ENCODE results near the gene SIM2.
"Not testable (repeated sequence)": the region's sequence is repeated elsewhere in the genome, so short reads cannot be mapped to it uniquely, and the experiment has no call there.

Gene SIM2, protein sequence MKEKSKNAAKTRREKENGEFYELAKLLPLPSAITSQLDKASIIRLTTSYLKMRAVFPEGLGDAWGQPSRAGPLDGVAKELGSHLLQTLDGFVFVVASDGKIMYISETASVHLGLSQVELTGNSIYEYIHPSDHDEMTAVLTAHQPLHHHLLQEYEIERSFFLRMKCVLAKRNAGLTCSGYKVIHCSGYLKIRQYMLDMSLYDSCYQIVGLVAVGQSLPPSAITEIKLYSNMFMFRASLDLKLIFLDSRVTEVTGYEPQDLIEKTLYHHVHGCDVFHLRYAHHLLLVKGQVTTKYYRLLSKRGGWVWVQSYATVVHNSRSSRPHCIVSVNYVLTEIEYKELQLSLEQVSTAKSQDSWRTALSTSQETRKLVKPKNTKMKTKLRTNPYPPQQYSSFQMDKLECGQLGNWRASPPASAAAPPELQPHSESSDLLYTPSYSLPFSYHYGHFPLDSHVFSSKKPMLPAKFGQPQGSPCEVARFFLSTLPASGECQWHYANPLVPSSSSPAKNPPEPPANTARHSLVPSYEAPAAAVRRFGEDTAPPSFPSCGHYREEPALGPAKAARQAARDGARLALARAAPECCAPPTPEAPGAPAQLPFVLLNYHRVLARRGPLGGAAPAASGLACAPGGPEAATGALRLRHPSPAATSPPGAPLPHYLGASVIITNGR

DNA sequence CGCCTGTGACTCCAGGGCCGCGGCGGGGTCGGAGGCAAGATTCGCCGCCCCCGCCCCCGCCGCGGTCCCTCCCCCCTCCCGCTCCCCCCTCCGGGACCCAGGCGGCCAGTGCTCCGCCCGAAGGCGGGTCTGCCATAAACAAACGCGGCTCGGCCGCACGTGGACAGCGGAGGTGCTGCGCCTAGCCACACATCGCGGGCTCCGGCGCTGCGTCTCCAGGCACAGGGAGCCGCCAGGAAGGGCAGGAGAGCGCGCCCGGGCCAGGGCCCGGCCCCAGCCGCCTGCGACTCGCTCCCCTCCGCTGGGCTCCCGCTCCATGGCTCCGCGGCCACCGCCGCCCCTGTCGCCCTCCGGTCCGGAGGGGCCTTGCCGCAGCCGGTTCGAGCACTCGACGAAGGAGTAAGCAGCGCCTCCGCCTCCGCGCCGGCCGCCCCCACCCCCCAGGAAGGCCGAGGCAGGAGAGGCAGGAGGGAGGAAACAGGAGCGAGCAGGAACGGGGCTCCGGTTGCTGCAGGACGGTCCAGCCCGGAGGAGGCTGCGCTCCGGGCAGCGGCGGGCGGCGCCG is at the start of gene SIM2:
Gene SIM2 (plus strand): TSS at position 135 of the 565 bp plus-strand sequence. CDS start 632 bp downstream, outside the sequence.
- DNase-seq (ENCODE audit: low spot score): no peak

DNA sequence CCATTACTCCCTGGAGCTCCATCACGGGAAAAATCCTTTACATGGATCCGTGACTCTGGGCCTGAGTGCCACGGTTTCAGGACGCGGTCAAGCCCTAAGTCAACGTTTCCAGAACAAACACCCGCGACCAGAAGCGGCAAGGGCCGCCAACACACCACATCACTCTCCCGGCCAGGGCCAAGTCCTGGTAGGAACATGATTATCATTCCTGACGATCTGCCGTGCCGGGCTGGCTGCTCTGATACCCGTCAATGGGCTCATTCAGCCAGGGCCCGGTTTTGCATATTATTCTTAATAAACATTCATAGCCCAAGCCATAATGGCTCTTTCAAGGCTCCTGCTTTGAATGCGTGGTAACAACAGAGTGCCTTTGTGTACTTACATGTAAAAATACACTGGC is 44.6 kb upstream of the SIM2 start:
- peak; percentile 93 for DNase-seq (ENCODE audit: low spot score)

DNA sequence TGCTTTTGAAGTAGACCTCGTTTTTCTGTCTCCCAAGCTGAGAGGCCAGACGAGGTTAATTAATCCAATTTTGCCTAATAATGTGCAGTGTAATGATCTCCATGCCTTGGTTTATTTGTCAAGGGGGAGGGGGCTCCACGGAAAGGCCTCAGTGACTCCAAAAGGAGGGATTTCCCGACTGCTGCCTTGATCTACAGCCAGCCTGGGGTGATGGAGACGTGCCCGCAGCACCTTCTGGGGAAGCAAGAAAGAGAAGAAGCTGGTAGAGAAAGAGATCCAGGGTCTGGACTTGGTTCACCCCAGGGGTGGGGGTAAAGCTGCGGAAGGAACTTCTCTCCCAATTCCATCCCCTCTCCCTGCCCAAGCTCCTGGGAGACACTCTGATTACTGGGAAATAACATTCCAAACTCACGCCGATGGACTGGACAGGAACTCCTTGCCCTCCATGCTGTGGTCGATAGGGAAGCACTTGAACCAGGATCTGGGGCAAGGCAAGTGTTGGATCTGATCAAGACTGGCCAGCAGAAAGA is 44.1 kb upstream of the SIM2 start:
- peak; percentile 24 for DNase-seq (ENCODE audit: low spot score)

DNA sequence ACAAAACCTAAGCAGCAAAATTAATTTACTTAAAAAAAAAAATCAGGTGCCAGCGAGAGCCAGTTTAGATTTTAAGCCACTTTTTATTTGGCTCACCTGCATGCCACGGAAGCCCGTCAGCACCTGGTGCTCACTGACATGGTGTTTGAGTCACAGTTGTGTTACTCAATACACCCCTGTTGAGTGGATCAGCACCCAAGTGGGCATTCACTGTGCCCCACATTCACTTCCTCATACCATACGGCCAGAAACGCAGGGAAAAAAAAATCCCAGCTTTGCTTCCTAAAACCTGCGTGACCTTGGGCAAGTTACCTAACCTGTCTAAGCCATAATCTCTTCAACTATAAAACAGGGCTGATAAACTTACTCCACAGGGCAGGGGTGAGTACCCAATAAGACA is 42.8 kb upstream of the SIM2 start:
- DNase-seq (ENCODE audit: low spot score): no peak

DNA sequence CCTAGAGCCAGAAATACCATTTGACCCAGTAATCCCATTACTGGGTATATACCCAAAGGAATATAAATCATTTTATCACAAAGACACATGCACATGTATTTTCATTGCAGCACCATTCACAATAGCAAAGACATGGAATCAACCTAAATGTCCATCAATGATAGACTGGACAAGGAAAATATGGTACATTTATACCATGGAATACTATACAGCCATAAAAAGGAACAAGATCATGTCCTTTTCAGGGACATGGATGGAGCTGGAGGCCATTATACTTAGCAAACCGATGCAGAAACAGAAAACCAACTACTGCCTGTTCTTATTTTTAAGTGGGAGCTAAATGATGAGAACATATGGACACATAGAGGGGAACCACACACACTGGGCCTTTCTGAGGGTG is 41.6 kb upstream of the SIM2 start:
- DNase-seq (ENCODE audit: low spot score): not testable (repeated sequence)

DNA sequence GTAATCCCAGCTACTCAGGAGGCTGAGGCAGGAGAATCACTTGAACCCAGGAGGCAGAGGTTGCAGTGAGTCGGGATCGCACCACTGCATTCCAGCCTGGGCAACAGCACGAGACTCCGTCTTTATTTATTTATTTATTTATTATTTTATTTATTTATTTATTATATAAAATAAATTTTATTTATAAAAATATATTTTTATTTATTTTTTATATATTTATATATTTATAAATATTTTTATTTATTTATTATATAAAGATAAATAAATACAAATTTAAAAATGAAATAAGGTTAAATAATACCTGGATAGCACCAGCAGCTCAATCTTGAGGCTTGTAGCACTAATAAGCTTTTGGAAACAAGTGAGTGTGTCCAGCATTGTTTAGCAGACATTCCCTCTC is 40.9 kb upstream of the SIM2 start:
- no peak for DNase-seq (ENCODE audit: low spot score)

DNA sequence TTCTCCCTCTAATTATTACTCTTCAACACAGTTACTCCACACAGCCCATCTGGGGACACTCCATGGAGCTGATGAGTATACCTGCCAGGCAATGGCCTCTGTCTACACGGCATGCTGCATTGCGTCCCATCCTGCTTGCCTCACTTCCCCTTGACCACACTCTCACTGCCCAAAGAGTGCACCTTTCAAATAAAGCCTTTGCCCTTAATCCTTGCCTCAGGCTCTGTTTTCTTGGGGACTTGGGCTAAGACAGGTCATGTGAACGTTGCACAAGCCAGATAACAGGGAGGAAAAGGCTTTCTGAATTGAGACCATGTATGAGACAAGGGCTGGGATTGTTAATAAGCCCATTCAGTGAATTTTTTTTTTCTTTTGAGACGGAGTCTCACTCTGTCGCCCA is 40.0 kb upstream of the SIM2 start:
- DNase-seq (ENCODE audit: low spot score): no peak

DNA sequence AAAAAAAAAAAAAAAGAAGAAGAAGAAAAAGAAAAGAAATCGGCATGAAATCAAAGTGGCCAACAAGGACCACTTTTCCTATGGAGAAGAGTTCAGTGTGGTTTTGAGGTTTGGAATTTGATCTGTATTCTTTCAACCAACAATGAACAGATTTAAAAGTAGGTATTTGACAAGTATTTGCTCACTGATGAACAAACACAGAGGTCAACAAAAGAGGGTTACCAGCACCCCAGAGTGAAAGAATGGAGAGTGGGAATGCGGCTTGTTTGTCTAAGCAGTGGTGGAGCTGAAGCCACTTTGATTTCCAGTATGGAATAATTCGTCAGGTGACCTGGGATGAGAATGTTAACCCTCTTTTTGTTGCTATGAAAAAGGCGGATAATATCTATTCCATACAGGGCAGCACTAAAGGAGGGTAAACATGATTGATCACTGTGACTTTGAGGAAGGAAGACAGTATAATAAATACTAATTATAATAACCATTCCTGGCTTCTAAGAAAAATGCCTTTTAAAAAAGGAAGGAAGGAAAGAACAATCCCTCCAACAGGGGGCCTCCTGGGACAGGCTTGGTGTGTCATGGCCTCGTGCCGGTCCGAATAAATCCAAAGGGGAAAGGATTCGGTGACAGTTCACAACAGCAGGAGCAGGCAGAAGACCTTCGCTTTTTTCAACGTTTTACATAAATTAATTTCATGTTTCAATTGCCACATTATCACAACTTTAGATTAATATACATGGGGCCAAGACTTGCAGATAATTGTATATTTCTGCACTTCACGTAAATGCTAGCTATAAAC is 37.2 kb upstream of the SIM2 start:
- peak; percentile 41 for DNase-seq (ENCODE audit: low spot score)

DNA sequence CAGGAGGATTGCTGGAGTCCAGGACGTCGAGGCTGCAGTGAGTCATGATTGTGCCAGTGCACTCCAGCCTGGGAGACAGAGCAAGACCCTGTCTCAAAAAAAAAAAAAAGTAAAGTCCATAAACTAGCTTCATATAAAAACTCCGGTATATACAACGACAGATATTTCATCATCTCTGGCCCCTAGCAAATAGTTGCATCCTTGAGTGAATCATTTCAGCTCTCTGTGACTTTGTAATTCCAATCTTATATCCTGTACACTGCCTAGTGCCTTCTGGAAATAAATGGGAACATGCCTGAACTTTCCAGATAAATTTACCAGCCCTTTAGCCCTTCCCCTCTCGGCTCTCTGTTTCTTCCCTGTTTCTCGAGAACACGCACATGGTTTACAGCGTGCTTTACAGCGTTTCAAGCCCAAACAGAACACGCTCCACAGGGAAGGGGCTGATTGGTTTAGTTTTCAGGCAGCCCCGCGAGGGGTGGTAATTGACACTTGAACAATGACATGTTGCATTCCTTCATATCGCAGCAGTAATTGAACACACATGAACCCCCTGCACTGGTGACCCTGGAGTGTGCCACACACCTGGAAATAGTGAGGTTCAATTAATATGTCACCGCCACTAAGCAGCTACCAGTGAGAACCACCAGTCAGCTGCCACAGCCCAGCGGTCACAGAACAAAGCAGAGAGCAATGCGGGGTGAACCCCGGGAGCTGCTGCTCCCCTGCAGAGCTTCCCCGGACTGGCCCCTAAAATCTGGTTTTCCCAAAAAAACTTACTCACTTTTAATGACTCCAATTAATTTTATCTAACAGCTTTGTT is 35.7 kb upstream of the SIM2 start:
- no peak for DNase-seq (ENCODE audit: low spot score)

DNA sequence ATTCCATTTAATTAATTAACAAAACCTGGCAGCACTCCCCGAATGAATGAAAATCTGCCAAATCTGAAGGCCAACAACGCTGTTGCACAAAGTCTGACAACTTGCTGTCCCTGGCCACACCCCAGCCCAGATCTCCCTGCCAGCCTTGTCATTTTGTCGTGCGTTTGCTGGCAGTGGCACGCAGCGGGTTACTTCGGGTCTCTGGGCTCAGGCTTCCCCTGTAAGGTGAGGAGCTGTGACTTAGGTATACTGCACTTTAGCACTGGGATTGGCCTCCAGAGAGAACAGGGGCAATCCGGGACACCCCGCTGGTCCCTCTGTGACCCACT is 34.3 kb upstream of the SIM2 start:
- DNase-seq (ENCODE audit: low spot score): no peak

DNA sequence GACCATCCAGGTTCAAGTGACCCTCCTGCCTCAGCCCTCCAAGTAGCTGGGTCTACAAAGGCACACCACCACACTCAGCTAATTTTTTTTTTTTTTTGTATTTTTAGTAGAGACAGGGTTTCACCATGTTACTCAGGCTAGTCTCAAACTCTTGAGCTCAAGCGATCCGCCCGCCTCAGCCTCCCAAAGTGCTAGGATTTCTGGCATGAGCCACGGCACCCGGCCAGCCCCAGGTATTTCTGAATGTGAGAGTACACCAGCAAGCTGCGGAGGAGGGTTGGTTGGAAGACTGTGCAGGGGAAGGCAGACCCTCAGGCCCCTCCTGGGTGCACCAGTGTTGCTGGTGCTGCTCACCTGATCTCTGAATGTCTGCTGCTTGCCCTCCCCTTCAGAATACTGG is 33.1 kb upstream of the SIM2 start:
- DNase-seq (ENCODE audit: low spot score): no peak

DNA sequence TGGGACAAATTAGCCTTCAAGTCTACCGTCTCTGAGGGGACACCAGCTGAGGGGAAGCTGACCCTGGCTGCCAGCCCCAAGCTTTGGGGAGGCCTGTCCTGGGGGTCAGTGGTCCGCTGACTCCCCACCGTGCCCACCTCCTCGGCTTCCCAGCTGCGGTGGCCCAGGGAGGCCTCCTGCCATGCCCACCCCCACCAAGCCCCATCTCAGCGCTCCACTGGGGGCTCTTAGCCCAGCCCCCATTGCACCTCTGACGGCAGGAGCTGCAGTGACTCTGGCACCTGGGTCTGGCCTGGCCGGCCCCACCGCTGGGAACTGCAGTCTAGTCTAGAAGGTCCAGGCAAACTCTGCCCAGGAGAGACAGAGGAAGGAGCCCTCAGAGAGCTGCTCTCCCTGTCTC is 30.2 kb upstream of the SIM2 start:
- no peak for DNase-seq (ENCODE audit: low spot score)

DNA sequence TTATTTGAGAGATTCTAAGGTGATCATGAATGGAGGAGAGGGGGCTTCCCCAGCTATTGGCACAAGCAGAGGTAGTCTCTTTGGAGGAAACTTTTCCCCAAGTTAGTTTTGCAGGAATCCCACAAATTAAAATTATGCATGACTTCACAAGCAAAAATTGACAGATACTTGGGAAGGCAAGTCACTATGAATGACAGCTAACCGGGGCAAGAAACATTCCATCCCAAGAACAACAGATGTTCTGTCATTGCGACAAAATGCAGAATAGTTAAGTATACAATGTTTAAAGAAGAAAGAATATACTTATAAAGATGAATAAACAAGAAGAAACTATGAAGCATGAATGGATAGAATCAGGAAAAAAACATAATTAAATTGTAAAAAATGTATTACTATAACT is 27.1 kb upstream of the SIM2 start:
- DNase-seq (ENCODE audit: low spot score): no peak

DNA sequence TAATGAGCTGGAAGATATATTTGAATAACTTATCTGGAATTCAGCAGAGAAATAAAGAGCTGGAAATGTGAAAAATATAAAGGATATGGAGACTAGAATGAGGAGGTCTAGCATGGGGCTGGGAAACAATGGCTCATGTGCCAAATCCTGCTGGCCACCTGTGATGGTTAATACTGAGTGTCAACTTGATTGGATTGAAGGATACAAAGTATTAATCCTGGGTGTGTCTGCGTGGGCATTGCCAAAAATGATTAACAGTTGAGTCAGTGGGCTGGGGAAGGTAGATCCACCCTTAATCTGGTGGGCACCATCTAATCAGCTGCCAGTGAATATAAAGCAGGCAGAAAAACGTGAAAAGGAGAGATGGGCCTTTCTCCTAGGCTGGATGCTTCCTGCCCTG is 26.6 kb upstream of the SIM2 start:
- DNase-seq (ENCODE audit: low spot score): not testable (repeated sequence)

DNA sequence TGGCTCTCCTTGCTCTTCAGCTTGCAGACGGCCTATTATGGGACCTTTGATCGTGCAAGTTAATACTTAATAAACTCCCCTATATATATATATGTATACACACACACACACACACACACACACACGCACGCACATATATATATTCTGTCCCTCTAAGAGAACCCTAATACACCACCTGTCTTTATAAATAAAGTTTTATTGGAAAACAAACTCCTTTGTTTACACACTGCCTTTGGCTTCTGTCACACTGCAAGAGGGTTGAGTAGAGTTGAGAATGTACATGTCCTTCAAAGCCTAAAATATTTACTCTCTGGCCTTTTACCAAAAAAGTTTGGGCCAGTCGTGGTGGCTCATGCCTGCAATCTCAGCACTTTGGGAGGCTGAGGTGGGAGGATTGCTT is 26.2 kb upstream of the SIM2 start:
- DNase-seq (ENCODE audit: low spot score): no peak

DNA sequence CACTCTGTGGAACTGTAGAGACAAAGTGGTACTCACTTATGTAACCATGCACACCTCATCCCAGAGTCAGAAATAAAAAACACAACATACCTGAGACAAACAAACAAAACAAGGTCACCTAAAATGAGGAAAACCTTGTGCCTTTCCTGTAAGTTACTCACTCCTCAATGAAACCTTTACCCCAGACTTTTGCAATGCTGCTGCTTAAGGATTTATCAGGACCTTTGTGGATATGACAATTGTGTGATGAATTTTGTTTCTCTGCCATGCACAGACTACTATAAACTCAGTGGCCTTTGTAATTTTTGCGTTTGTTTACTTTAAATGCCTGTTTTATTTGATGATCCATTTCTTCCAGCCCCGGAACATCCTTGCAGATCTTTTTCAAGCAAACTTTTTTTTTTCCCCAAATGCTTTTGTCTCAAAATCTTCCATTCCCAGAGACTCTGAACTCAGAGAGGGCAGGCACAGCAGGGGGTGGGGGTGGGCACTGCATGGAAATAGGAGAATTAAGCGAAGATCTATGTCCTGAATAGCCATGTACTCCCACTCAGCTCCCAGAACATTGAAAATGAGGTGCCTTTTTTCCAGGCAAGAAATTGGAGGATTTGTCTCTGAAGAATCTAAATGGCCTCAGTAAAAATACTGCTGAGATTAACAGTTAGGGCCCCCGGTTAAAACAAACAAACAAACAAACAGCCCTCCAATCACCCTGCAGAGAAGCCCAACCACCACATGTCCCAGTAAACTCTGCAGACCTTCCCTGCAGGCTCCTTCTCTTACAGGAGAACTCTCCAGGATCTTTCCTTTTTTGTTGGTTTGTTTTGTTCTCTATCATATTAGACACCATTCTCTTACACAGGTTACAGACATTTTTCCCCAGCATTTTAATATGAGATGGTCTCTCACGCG is 22.6 kb upstream of the SIM2 start:
- no peak for DNase-seq (ENCODE audit: low spot score)

DNA sequence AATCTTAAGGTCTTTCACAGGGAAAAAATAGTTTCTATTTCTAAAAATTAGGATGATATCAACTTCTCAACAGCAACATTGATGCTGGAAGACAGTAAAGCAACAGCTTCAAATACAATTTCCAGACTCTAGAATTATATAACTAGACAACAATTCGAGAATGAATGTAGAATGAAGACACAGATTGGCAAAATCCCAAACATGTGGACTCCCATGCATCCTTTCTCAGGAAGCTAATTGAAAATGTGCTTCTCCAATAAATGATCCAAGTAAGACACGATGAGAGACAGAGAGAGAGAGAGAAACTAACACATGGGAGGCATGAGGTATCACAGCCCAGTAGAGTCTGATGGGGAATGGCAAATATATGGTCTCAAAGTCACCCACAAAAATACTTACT is 21.5 kb upstream of the SIM2 start:
- DNase-seq (ENCODE audit: low spot score): no peak

DNA sequence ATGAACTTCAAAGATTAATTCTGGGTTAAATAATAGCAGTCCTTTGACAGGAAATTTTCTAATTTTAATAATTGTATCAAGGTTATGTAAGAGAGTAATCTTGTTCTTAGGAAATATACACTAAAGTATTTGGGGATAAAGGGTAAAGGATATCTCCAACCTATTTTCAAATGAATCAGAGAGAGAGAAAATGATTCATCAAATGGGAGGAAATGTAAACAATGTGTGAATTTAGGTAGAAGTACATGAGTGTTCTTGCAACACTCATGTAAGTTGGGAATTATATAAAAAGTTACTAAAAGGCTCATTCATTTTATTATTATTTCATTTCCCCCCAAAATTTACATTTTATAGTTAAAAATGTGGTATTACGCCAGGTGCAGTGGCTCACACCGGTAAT is 20.4 kb upstream of the SIM2 start:
- no peak for DNase-seq (ENCODE audit: low spot score)

DNA sequence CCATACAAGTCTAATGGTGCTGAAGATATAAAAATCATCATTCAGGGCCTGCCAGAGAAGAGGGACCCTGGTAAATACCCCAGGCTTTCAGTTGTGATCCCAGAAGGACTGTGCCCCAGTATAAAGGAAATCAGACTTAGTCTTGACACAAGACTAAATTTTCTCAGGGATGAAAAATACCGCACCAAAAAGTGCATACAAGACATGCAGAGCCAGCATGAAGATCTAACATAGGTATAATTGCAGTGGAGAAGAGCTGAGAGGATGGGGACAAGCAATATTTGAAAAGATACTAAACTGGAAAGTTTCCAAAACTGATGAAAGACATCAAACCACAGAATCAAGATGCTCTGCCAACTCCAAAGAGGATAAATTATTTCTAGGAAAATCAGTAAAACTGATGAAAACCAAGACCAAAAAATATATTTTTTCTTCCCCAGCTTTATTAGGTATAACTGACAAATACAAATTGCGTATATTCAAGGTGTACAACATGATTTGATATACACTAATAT is 17.7 kb upstream of the SIM2 start:
- DNase-seq (ENCODE audit: low spot score): no peak
